Thyroid gland (tissue), 4 donors: ENCODE measurements around the gene DCAF6. TPM values are rescaled to one million over a fixed set of nuclear protein-coding genes. Genes with fewer than 3 reads are reported as not detected.

Experiments used
- DNase-seq, 2 donors: peaks; one replicate each; pipeline ENCODE4 v3.0.0-alpha.2; 2019
- H3K27ac ChIP-seq, 3 donors: fragments of 200-600 bp; sonication (generic); 1 replicate in 2 of 3; 2 replicates in 1 of 3; pipeline ENCODE4 v1.5.1; 2016 to 2019; ENCODE audit warnings: mild to moderate bottlenecking in 1 of 3, moderate library complexity in 1 of 3
- H3K27me3 ChIP-seq: fragments of 200-600 bp; sonication (generic); one replicate; pipeline ENCODE4 v1.5.1; 2019
- H3K36me3 ChIP-seq, 2 donors: fragments of 200-600 bp; sonication (generic); one replicate each; pipeline ENCODE4 v1.5.1; 2016 to 2019
- H3K4me1 ChIP-seq, 2 donors: fragments of 200-600 bp; sonication (generic); one replicate each; pipeline ENCODE4 v1.5.1; 2017 to 2019
- H3K4me3 ChIP-seq, 3 donors: fragments of 200-600 bp; sonication (generic); replicated peaks in 1 of 3; 1 replicate in 2 of 3; 2 replicates in 1 of 3; pipeline ENCODE4 v1.5.1; 2016; ENCODE audit warnings: mild to moderate bottlenecking in 1 of 3
- H3K9me3 ChIP-seq: fragments of 200-600 bp; sonication (generic); one replicate; pipeline ENCODE4 v1.5.1; 2017
- POLR2A ChIP-seq, 2 donors: fragments of 450-650 bp; IDR thresholded peaks; one replicate each; pipeline ENCODE4 v1.6.1; 2017; ENCODE audit warnings: antibody characterized with exemption in 2 of 2, mild to moderate bottlenecking in 2 of 2, moderate library complexity in 1 of 2
- WGBS, 2 donors: methylation state at CpG; one replicate each; pipeline ENCODE4 v1.1.5; 2017; 5-methylcytosine and 5-hydroxymethylcytosine counted together
- intact Hi-C: fragments of 100-400 bp; cut with DNase I; formaldehyde crosslinking; loops from one replicate; pipeline ENCODE4 v1.15.1; 2023
- total RNA-seq, 4 donors: library from RNA; depleted of rRNA; stranded (reverse); fragments of >200 nt; gene quantifications; one replicate each; pipeline ENCODE4 v1.2.3, GENCODE V29; 2016
- TF ChIP-seq, protein P1 (sequence below), 6 experiments: fragments of 200-600 bp in 3 of 6; fragments of 450-650 bp in 3 of 6; sonication (generic) in 3 of 6; IDR thresholded peaks; one replicate each; pipeline ENCODE4 v1.5.1; 2016 to 2019; ENCODE audit warnings: antibody characterized with exemption in 6 of 6, mild to moderate bottlenecking in 2 of 6, inconsistent platforms in 1 of 6, moderate library complexity in 1 of 6

The DCAF6 gene
- total RNA-seq, 4 donors from 2014 or later: 73.7 to 88.7 (median 79.2) TPM

DNA sequence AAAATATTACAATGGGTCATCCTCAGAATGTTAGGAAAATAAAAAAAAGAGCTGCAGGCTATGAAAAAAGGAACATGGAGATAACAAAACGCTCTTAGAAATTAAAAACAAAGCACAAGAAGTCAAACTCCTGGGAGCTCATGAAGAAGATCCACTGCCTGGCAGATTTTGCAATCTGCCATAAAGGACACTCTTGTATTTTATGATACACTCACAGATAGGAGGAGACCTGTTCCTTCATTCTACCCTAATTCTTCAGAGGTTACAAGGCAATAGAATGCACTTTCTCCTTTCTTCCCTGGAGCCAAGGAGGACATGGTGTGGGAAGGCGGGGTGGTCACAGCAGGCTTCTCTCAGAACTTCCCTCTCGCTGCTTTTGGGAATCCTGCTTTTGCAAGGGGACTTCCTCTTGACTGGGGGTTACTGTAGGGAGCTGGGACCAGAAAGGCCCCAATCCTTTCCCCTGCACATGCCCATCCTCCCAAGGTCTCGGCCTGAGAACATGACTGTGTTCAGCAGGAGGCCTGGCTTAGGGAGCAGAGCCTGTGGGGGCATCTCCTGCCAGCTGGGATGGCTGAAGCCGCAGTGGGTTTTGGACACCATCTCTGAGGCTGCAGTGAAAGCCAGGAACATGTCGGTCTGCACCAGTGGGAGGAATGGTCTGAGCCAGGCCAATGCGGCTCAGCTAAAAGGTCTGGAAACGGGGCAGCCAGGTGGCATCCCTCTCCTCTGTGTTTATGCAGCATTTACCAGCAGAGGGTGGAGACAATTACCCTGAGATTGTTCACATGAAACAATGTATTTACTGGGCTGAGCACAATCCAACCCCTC is 155.5 kb downstream of the DCAF6 start:
- 86 to 88% methylated on average over 8 of the region's 8 CpGs for WGBS, 2 donors
- intact Hi-C loops: no loop called here
- H3K27me3 ChIP-seq: no peaks in the 10 kb centered on the region
- no peaks in the 10 kb centered on the region for H3K4me1 ChIP-seq
- no peak overlapping the region for H3K27ac ChIP-seq
- no peaks in the 10 kb centered on the region for H3K9me3 ChIP-seq
- no peaks in the 10 kb centered on the region for H3K36me3 ChIP-seq
- TF ChIP-seq, protein P1, sequence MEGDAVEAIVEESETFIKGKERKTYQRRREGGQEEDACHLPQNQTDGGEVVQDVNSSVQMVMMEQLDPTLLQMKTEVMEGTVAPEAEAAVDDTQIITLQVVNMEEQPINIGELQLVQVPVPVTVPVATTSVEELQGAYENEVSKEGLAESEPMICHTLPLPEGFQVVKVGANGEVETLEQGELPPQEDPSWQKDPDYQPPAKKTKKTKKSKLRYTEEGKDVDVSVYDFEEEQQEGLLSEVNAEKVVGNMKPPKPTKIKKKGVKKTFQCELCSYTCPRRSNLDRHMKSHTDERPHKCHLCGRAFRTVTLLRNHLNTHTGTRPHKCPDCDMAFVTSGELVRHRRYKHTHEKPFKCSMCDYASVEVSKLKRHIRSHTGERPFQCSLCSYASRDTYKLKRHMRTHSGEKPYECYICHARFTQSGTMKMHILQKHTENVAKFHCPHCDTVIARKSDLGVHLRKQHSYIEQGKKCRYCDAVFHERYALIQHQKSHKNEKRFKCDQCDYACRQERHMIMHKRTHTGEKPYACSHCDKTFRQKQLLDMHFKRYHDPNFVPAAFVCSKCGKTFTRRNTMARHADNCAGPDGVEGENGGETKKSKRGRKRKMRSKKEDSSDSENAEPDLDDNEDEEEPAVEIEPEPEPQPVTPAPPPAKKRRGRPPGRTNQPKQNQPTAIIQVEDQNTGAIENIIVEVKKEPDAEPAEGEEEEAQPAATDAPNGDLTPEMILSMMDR (IDR thresholded peaks at IDR 0.05): no peak
- TF ChIP-seq POLR2A (IDR thresholded peaks at IDR 0.05): no peak
- DNase-seq: no peak
- H3K4me3 ChIP-seq: no peak overlapping the region

- Histone ChIP-seq H3K9me3 (no peaks in the 10 kb centered on the region), H3K27me3 (no peaks in the 10 kb centered on the region), H3K4me3 (no peak overlapping the region), H3K4me1 (no peaks in the 10 kb centered on the region), H3K27ac (no peak overlapping the region), H3K36me3 (no peaks in the 10 kb centered on the region)
- 74 to 90% methylated on average over 12 to 16 of the region's 16 CpGs for WGBS, 2 donors
- peak in 1 of 2 donors; percentile 15 for DNase-seq
- intact Hi-C loops: no loop called here
- TF ChIP-seq, protein P1 (IDR thresholded peaks at IDR 0.05): peak in 2 of 6 experiments; percentile 9 to 13
- TF ChIP-seq POLR2A (IDR thresholded peaks at IDR 0.05): no peak
Observed at GRCh38 chr1:168092566-168093355, 156.3 kb downstream of the DCAF6 start.

GRCh38 chr1:168093616-168094015 is 157.1 kb downstream of the DCAF6 start:
- no peak overlapping the region for H3K27ac ChIP-seq
- H3K4me3 ChIP-seq: no peak overlapping the region
- H3K27me3 ChIP-seq: no peaks in the 10 kb centered on the region
- no peaks in the 10 kb centered on the region for H3K4me1 ChIP-seq
- no peaks in the 10 kb centered on the region for H3K36me3 ChIP-seq
- TF ChIP-seq POLR2A (IDR thresholded peaks at IDR 0.05): no peak
- TF ChIP-seq, protein P1 (IDR thresholded peaks at IDR 0.05): no peak
- WGBS, 2 donors: 97 to 100% methylated on average over 1 to 4 of the region's 4 CpGs
- intact Hi-C loops: no loop called here
- H3K9me3 ChIP-seq: no peaks in the 10 kb centered on the region
- no peak for DNase-seq

DNA sequence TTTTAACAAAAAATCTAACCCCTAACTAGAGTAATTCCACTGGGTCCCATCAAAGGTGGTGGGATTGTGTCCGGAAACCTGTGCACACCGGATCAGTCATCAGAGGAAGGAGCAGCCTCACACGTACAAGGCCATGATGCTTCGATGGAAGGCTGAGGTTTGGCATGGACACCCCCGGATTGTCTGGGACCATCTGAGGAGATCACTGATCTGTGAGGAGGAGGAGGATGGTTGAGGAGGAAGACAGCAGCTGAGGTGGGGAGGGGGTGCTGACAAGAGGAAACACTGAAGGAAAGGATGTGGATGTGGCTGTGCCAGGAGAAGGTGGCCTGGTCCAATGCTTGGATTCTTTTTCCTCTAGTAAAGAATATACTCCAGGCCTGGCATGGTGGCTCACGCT is 159.0 kb downstream of the DCAF6 start:
- intact Hi-C loops: no loop called here

More for the DNA sequence above, 159.0 kb downstream of the DCAF6 start:
- H3K27ac ChIP-seq: no peak overlapping the region
- H3K27me3 ChIP-seq: no peaks in the 10 kb centered on the region
- H3K36me3 ChIP-seq: no peaks in the 10 kb centered on the region
- TF ChIP-seq, protein P1 (IDR thresholded peaks at IDR 0.05): no peak
- no peak for TF ChIP-seq POLR2A (IDR thresholded peaks at IDR 0.05)
- no peak for DNase-seq
- H3K4me1 ChIP-seq: no peaks in the 10 kb centered on the region
- H3K9me3 ChIP-seq: no peaks in the 10 kb centered on the region
- H3K4me3 ChIP-seq: no peak overlapping the region
- WGBS, 2 donors: 96 to 97% methylated on average over 6 of the region's 6 CpGs
